Adrenal gland (tissue), 12 donors: Measurements from ENCODE around the gene TAF1B. TPM values are rescaled to one million over a fixed set of nuclear protein-coding genes. Genes with fewer than 3 reads are reported as not detected.
"Not testable (repeated sequence)": the region's sequence is repeated elsewhere in the genome, so short reads cannot be mapped to it uniquely, and the experiment has no call there.

Experiments used
- DNase-seq, 7 donors: peaks; one replicate each; pipeline ENCODE4 v3.0.0-alpha.2; 2019 to 2020
- H3K27ac ChIP-seq, 5 donors: fragments of 200-600 bp; sonication (generic) in 4 of 5; 1 replicate in 3 of 5; 2 replicates in 2 of 5; pipeline versions ENCODE4 v1.5.1 to v1.8.0; 2016 to 2020; ENCODE audit warnings: mild to moderate bottlenecking in 1 of 5
- H3K27me3 ChIP-seq: fragments of 200-600 bp; 2 replicates; pipeline ENCODE4 v1.8.0; 2021
- H3K36me3 ChIP-seq, 2 donors: fragments of 200-600 bp; replicated peaks in 1 of 2; 1 replicate in 1 of 2; 2 replicates in 1 of 2; pipeline versions ENCODE4 v1.5.1 to v1.8.0; 2018 to 2022
- H3K4me1 ChIP-seq, 2 donors: fragments of 200-600 bp; replicated peaks in 1 of 2; 1 replicate in 1 of 2; 2 replicates in 1 of 2; pipeline versions ENCODE4 v1.5.1 to v1.8.0; 2018 to 2021
- H3K4me3 ChIP-seq, 4 donors: fragments of 200-600 bp; sonication (generic) in 3 of 4; one replicate each; pipeline ENCODE4 v1.5.1; 2016 to 2018
- H3K9me3 ChIP-seq, 3 donors: fragments of 200-600 bp; sonication (generic) in 1 of 3; replicated peaks in 1 of 3; 1 replicate in 2 of 3; 2 replicates in 1 of 3; pipeline versions ENCODE4 v1.5.1 to v1.8.0; 2016 to 2021
- CTCF ChIP-seq, 6 experiments: fragments of 450-650 bp in 4 of 6; fragments of 200-600 bp in 2 of 6; sonication (generic) in 1 of 6; IDR thresholded peaks; 1 replicate in 5 of 6; 2 replicates in 1 of 6; pipeline versions ENCODE4 v1.5.1 to v1.8.0; 2016 to 2021; ENCODE audit warnings: antibody characterized with exemption in 6 of 6, mild to moderate bottlenecking in 2 of 6, moderate library complexity in 1 of 6
- POLR2A ChIP-seq, 2 donors: fragments of 450-650 bp; IDR thresholded peaks; one replicate each; pipeline ENCODE4 v1.6.1; 2017; ENCODE audit warnings: antibody characterized with exemption in 2 of 2, mild to moderate bottlenecking in 2 of 2, moderate library complexity in 1 of 2
- WGBS, 4 donors: extraction: QIAGEN DNeasy Blood & Tissue Kit in 2 of 4; methylation state at CpG; one replicate each; pipeline versions ENCODE4 v1.1.5 to v1.1.7; 2013 to 2017; 5-methylcytosine and 5-hydroxymethylcytosine counted together
- intact Hi-C, 2 donors: fragments of 100-400 bp; cut with DNase I; formaldehyde crosslinking; loops; one replicate each; pipeline versions ENCODE4 v1.14.1 to v1.15.0; 2022 to 2023
- polyA plus RNA-seq, 3 donors: library from polyadenylated mRNA; stranded (reverse); fragments of 200-250 nt in 2 of 3; fragments of 350-450 nt in 1 of 3; fragmentation: Illumina TruSeq in 1 of 3; extraction: RNeasy Lipid Tissue Mini Kit (QIAGEN cat#74804) in 1 of 3; gene quantifications; one replicate each; pipeline ENCODE4 v1.2.3, GENCODE V29; 2013 to 2014
- total RNA-seq, 9 donors: library from RNA; depleted of rRNA in 4 of 9; stranded (reverse); fragments of >200 nt in 4 of 9; fragments of 120-200 nt in 1 of 9; fragmentation: NEBNext Ultra II Directional in 1 of 9; extraction: Animal tissue kit (Norgen Biotek cat#: 25700) in 1 of 9; gene quantifications; one replicate each; pipeline versions ENCODE4 v1.1.0 to v1.2.4, GENCODE V29; 2013 to 2023
- donor health status: healthy with polysubstance abuse.
- donor health status: Bipolar disorder and iron deficiency.
- donor health status: DM: yes; HTN: yes; CAD: no.
- donor health status: DM: no; HTN: no; CAD: no.
- donor health status: DM: no; HTN: no; CAD: no.
- donor health status: DM: yes; HTN: yes; CAD: no.

The TAF1B gene
- total and polyA plus RNA-seq, 12 donors, result 3.1 to 21.6 (median 14.9) TPM

DNA sequence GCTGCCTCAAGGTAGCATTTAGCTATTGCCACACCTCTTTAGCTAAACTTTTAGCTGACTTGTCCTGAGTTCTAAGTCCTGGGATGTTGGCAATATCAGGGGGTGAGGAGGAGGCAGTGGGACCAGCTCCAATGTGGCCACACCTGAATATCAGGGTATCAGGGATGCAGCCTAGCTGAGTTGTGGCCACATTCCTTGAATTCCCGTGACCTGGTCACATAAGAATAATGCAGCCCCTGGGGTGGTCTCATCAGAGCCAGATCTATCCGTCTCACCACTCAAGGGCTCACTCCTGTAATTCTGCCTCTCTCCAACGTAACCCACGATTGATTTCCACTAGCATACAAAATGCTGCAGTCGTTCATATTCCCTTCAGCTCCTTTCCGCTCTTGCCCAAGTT is 11.6 kb upstream of the TAF1B start:
- Histone ChIP-seq H3K4me3 (no peak overlapping the region), H3K9me3 (no peaks in the 10 kb centered on the region), H3K27me3 (no peaks in the 10 kb centered on the region), H3K27ac (no peak overlapping the region), H3K36me3 (no peaks in the 10 kb centered on the region), H3K4me1 (no peaks in the 10 kb centered on the region)
- no peak for TF ChIP-seq CTCF (IDR thresholded peaks at IDR 0.05)
- TF ChIP-seq POLR2A (IDR thresholded peaks at IDR 0.05), result no peak
- intact Hi-C loops, result no loop called here
- no peak for DNase-seq
- WGBS, 4 donors, result 64 to 82% (median 72%) methylated on average over 6 of the region's 6 CpGs

GRCh38 chr2:9832586-9832985 is 10.7 kb upstream of the TAF1B start:
- TF ChIP-seq POLR2A (IDR thresholded peaks at IDR 0.05), result no peak
- TF ChIP-seq CTCF (IDR thresholded peaks at IDR 0.05), result no peak
- no peaks in the 10 kb centered on the region for H3K4me1 ChIP-seq
- no peaks in the 10 kb centered on the region for H3K36me3 ChIP-seq
- no peaks in the 10 kb centered on the region for H3K27me3 ChIP-seq
- DNase-seq, result no peak
- intact Hi-C loops, result no loop called here
- H3K9me3 ChIP-seq, result no peaks in the 10 kb centered on the region
- 77 to 88% (median 83%) methylated on average over 1 of the region's 1 CpG for WGBS, 4 donors
- H3K4me3 ChIP-seq, result no peak overlapping the region
- no peak overlapping the region for H3K27ac ChIP-seq

DNA sequence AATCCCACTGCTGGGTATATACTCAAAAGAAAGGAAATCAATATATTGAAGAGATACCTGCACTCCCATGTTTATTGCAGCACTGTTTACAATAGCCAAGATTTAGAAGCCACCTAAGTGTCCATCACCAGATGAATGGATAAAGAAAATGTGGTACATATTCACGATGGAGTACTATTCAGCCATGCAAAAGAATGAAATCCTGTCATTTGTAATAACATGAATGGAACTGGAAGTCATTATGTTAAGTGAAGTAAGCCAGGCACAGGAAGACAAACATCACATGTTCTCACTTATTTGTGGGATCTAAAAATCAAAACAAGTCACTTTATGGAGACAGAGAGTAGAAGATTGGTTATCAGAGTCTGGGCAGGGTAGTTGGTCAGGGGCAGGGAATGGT is 8.2 kb upstream of the TAF1B start:
- DNase-seq, H3K9me3 ChIP-seq, intact Hi-C loops, H3K4me1 ChIP-seq, H3K4me3 ChIP-seq, H3K36me3 ChIP-seq, H3K27ac ChIP-seq, H3K27me3 ChIP-seq: not testable (repeated sequence)
- WGBS, 4 donors, result 83 to 97% (median 86%) methylated on average over 1 of the region's 1 CpG

- H3K9me3 ChIP-seq, result no peaks in the 10 kb centered on the region
- intact Hi-C loops, result no loop called here
- WGBS, 4 donors, result 63 to 94% (median 79%) methylated on average over 2 to 3 of the region's 3 CpGs
- TF ChIP-seq POLR2A (IDR thresholded peaks at IDR 0.05), result no peak
- no peak for TF ChIP-seq CTCF (IDR thresholded peaks at IDR 0.05)
- H3K4me1 ChIP-seq, result no peaks in the 10 kb centered on the region
- H3K27me3 ChIP-seq, result no peaks in the 10 kb centered on the region
- no peak for DNase-seq
- H3K27ac ChIP-seq, result no peak overlapping the region
- H3K4me3 ChIP-seq, result no peak overlapping the region
- H3K36me3 ChIP-seq, result no peaks in the 10 kb centered on the region
Observed at GRCh38 chr2:9836074-9836473, 7.2 kb upstream of the TAF1B start.

- no peak for TF ChIP-seq CTCF (IDR thresholded peaks at IDR 0.05)
- no peak for TF ChIP-seq POLR2A (IDR thresholded peaks at IDR 0.05)
- Histone ChIP-seq H3K27me3 (no peaks in the 10 kb centered on the region), H3K36me3 (no peaks in the 10 kb centered on the region), H3K4me1 (no peaks in the 10 kb centered on the region), H3K4me3 (no peak overlapping the region), H3K27ac (no peak overlapping the region), H3K9me3 (no peaks in the 10 kb centered on the region)
- intact Hi-C loops, result no loop called here
- 86 to 91% (median 90%) methylated on average over 2 to 3 of the region's 3 CpGs for WGBS, 4 donors
- no peak for DNase-seq
Observed at GRCh38 chr2:9836517-9836916, 6.8 kb upstream of the TAF1B start.
